NB4 (cell line): ENCODE results near the gene RHOXF2B.
"Not testable (repeated sequence)": the region's sequence is repeated elsewhere in the genome, so short reads cannot be mapped to it uniquely, and the experiment has no call there.

Experiments
- DNase-seq: peaks from one replicate; pipeline ENCODE4 v3.0.0; 2010; ENCODE audit warnings: low read depth
- H3K4me3 ChIP-seq: one replicate; pipeline ENCODE4 v1.5.1; 2011; ENCODE audit warnings: mild to moderate bottlenecking, low read depth, low read length, moderate library complexity
- MYC ChIP-seq: IDR thresholded peaks from 2 replicates; pipeline ENCODE4 v1.6.1; 2011; ENCODE audit warnings: low read depth, low read length
- POLR2A ChIP-seq: IDR thresholded peaks from 2 replicates; pipeline ENCODE4 v1.6.1; 2011; ENCODE audit warnings: mild to moderate bottlenecking; ENCODE audit not compliant: insufficient read length; ENCODE audit errors: extremely low read depth
- TF ChIP-seq, protein P1 (sequence below): IDR thresholded peaks from 2 replicates; pipeline ENCODE4 v1.6.1; 2011; ENCODE audit warnings: low read depth, low read length
- TF ChIP-seq, protein P2 (sequence below): IDR thresholded peaks from one replicate; pipeline ENCODE4 v1.5.1; 2012; ENCODE audit warnings: low read depth, low read length

Gene RHOXF2B

DNA sequence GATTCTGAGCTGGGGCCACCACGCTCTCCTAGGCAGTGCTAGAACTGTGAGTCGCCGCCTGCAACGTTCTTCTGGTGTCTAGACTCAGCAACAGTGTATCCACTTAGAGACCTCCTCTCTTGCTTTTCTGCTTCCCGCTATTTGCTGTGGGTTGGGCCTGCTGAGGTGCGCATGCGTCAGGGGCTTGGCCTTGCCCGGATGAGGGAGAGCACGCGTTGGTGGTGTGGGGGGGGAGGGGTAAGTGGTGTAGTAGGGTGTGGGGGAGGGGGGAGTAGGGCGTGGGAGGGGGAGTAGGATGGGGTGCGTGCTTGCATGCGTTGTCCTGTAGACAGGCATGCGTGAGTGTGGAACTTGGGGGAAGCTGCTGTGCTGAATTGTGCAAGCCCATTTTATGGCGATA is at the start of gene RHOXF2B:
Gene RHOXF2B (minus strand): TSS at position 101 of the 400 bp plus-strand sequence. CDS start 138 bp downstream, outside the sequence.
- H3K4me3 ChIP-seq = peak within 1 kb of the TSS; percentile 53
- not testable (repeated sequence) for DNase-seq

DNA sequence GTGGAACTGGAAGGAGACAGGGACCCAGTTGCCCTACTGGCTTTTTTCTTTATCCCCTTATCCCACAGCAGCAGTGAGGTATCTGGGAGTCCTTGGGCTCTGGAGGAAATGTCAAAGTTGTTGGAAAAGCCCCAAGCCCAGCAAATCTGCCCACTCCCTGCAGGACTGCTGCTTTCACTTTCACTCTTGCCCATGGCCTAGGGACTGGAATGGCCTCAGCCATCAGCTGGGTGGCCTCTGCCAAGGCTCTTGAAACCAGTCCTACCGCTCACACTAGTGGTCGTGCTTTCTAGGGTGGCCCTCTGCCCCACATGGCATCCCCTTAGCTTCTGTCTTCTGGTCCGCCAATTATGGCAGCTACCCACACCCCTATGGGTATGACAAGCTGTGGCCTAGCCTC is 48.0 kb upstream of the RHOXF2B start:
- DNase-seq = no peak
- H3K4me3 ChIP-seq = no peak overlapping the region
- TF ChIP-seq, protein P1, sequence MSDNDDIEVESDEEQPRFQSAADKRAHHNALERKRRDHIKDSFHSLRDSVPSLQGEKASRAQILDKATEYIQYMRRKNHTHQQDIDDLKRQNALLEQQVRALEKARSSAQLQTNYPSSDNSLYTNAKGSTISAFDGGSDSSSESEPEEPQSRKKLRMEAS = no peak
- TF ChIP-seq POLR2A (no peak), MYC (no peak)
- TF ChIP-seq, protein P2, sequence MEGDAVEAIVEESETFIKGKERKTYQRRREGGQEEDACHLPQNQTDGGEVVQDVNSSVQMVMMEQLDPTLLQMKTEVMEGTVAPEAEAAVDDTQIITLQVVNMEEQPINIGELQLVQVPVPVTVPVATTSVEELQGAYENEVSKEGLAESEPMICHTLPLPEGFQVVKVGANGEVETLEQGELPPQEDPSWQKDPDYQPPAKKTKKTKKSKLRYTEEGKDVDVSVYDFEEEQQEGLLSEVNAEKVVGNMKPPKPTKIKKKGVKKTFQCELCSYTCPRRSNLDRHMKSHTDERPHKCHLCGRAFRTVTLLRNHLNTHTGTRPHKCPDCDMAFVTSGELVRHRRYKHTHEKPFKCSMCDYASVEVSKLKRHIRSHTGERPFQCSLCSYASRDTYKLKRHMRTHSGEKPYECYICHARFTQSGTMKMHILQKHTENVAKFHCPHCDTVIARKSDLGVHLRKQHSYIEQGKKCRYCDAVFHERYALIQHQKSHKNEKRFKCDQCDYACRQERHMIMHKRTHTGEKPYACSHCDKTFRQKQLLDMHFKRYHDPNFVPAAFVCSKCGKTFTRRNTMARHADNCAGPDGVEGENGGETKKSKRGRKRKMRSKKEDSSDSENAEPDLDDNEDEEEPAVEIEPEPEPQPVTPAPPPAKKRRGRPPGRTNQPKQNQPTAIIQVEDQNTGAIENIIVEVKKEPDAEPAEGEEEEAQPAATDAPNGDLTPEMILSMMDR = no peak

DNA sequence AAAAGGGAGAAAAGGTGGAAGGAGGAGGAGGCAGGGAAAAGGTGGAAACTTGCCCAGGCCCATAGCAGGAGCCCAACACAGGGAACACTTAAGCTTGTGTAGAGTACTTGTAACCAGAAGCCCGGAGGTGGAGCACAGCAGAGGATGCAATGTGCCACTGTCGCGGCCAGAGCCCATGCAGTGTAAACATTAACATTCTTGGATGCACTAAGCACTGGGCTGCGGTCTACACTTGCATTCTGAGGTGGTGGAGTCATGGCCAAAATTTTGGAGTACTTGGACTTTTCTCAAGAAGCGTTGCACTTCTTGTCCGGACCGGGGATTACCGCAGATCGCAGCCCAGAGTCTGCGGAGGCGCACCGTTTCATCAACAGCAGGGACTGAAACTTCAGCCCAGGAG is 42.7 kb upstream of the RHOXF2B start:
- no peak overlapping the region for H3K4me3 ChIP-seq
- TF ChIP-seq POLR2A = no peak
- TF ChIP-seq, protein P1 = no peak
- no peak for DNase-seq

DNA sequence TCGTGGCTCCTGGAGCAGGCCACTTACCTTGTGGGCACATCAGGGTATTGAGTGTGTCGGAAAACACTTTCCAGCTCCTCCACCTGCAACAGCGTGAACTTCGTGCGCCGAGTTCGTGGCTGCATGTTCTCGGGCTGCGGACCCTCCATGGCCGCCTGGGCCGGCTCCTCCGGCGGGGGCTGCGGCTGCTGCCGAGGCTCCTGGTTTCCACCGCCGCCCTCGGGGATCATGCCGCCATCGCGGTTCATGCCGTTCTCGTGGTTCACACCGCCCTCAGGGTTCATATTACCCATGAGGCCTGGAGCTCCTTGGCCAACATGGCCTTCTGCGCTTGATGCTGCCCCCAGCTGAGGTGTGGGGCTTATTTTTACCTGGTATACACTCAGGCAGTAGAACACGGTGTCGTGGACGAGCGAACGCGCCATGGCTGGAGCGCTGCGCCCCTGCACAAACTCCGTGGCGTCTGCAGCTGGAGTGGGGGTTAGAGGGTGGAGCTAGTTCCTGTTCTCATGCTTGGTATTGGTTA is 38.0 kb upstream of the RHOXF2B start, which contains the start of gene RHOXF1:
Gene RHOXF1 (minus strand): TSS at position 476 of the 526 bp plus-strand sequence. CDS start 51 bp downstream, at position 425.
- no peak for TF ChIP-seq POLR2A
- TF ChIP-seq, protein P2 = no peak
- TF ChIP-seq MYC = no peak
- TF ChIP-seq, protein P1 = no peak

DNA sequence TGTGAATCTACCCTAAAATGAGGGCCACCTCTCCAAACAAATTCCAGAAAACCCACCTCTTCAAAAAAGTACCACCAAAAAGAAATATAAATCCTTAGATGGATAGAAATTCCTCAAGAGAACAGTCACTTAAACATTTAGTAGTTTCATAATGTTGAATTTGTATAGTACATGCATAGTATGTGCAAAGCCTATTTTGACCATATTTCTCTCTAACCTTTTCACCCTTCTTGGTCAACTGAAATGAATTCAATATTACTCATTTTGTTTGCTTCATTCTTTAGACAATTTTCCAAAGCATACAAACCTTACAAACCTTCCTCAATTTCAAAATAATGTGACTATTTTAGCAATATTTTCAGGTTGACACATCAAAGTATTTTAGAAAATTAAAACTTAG is 34.1 kb upstream of the RHOXF2B start:
- no peak for TF ChIP-seq MYC
- DNase-seq = no peak
- H3K4me3 ChIP-seq = no peak overlapping the region

More for the DNA sequence above, 38.0 kb upstream of the RHOXF2B start, which contains the start of gene RHOXF1:
- DNase-seq = no peak
- no peak within 1 kb of the TSS for H3K4me3 ChIP-seq

DNA sequence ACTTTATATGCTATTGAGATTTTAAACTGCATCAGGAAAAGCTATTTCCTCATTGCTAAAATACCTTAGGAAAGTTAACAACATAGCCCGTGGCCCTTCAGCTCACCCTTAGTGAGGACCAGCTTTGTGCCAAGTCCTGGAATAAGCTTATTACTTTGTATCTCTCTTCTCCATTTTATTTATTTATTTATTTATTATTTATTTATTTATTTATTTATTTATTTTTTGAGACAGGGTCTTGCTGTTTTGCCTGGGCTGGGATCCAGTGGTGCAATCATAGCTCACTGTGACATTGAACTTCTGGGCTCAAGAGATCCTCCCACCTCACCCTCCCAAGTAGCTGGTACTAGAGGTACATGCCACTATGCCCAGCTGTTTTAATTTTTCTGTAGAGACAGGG is 31.9 kb upstream of the RHOXF2B start:
- DNase-seq = no peak
- no peak overlapping the region for H3K4me3 ChIP-seq
- no peak for TF ChIP-seq MYC
- TF ChIP-seq, protein P1 = no peak
- TF ChIP-seq, protein P2 = no peak

DNA sequence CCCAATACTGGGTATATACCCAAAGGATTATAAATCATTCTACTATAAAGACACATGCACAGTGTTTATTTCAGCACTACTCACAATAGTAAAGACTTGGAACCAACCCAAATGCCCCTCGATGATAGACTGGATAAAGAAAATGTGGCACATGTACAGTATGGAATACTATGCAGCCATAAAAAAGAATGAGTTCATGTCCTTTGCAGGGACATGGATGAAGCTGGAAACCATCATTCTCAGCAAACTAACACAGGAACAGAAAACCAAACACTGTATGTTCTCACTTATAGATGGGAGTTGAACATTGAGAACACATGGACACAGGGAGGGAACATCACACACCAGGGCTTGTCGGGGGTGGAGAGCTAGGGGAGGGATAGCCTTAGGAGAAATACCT is 27.2 kb upstream of the RHOXF2B start:
- not testable (repeated sequence) for H3K4me3 ChIP-seq, DNase-seq

DNA sequence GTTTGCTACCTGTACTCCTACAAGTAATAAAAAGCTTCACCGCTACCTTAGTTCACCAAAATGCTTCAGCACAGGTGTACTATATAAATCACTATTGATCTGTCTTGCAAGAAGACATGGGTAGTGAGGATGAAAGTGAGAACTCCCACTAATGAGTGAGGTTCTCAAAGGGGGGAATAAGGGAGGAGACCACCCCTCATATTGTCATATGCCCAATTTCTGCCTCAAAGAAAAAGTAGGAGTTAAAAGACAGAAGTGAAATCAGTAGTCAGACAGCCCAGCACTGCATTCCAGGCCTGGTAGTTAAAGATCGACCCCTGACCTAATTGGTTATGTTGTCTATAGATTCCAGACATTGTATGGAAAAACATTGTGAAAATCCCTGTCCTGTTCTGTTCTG is 23.6 kb upstream of the RHOXF2B start:
- not testable (repeated sequence) for DNase-seq, H3K4me3 ChIP-seq

DNA sequence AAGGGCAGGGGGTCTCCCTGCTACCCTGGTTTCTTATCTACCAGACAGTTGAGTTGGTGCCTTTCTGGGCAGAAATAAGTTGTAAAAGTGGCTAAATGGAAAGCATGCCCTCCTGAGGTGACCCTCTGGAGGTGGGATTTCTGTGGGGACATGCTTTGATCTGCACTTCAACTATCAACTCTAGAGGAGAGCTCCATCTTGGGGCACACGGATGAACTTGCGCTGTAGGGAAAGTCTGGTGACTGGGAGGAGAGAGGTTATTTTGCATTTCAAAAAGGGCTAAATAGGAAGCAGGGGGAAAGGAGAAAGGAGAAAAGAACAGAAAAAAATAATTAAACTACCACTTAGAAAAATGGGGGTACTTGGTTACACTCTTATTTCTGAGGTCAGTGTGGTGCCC is 12.7 kb upstream of the RHOXF2B start:
- peak; percentile 39 for DNase-seq
- TF ChIP-seq, protein P2 = peak; percentile 34
- no peak for TF ChIP-seq MYC

More for the DNA sequence above, 12.7 kb upstream of the RHOXF2B start:
- H3K4me3 ChIP-seq = no peak overlapping the region
